GM18519 (cell line): ENCODE data around the gene FBL.
"Not testable (repeated sequence)": the region's sequence is repeated elsewhere in the genome, so short reads cannot be mapped to it uniquely, and the experiment has no call there.

Source experiments
- ATAC-seq: cut with Tn5 transposase; IDR thresholded peaks from one replicate; pipeline ENCODE4 v1.9.1; 2021; ENCODE audit warnings: mild to moderate bottlenecking, moderate library complexity; ENCODE audit not compliant: unreplicated experiment, low FRiP score

FBL gene

GRCh38 chr19:39877488-39877887 is 31.3 kb upstream of the FBL start:
- not testable (repeated sequence) for ATAC-seq

DNA sequence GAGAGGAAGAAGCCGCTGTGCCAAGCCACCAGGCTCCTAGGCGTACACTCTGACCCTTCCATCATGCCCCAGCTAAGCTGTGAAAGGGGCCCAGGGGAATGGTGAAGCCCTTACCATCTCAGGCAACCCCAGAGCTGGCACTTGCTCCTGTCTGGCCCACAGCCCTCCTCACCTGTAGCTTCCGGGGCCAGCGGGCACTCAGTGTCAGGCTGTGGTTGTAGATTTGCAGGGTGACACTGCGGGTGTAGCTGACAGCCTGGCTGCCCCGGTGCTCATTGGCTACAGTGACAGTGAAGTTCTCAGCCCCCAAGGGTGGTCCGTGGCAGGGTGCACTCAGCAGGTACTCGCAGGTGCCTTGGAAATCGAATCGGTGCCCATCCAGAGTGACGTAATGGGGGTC is 30.3 kb upstream of the FBL start:
- ATAC-seq = not testable (repeated sequence)

GRCh38 chr19:39875401-39875864 is 29.3 kb upstream of the FBL start:
- not testable (repeated sequence) for ATAC-seq

DNA sequence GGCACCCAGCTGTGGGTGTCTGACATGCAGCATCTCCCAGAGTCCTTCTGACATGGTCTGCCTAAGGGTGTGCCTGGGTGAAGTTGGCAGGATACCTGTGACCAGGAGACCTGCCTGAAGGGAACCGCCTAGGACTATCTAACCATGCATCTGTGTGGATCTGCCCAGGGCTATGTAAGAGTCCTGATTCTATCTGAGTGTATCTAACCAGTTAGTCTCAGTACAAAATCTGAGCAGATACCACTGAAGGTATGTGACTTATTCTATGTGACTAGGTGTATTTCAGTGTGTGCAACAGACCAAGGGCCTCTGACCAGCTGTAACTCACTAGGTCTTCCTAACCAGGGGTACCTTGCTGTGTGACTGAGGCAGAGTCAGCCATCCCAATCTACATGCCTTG is 28.2 kb upstream of the FBL start:
- ATAC-seq = no peak

GRCh38 chr19:39873385-39873784 is 27.2 kb upstream of the FBL start:
- no peak for ATAC-seq

DNA sequence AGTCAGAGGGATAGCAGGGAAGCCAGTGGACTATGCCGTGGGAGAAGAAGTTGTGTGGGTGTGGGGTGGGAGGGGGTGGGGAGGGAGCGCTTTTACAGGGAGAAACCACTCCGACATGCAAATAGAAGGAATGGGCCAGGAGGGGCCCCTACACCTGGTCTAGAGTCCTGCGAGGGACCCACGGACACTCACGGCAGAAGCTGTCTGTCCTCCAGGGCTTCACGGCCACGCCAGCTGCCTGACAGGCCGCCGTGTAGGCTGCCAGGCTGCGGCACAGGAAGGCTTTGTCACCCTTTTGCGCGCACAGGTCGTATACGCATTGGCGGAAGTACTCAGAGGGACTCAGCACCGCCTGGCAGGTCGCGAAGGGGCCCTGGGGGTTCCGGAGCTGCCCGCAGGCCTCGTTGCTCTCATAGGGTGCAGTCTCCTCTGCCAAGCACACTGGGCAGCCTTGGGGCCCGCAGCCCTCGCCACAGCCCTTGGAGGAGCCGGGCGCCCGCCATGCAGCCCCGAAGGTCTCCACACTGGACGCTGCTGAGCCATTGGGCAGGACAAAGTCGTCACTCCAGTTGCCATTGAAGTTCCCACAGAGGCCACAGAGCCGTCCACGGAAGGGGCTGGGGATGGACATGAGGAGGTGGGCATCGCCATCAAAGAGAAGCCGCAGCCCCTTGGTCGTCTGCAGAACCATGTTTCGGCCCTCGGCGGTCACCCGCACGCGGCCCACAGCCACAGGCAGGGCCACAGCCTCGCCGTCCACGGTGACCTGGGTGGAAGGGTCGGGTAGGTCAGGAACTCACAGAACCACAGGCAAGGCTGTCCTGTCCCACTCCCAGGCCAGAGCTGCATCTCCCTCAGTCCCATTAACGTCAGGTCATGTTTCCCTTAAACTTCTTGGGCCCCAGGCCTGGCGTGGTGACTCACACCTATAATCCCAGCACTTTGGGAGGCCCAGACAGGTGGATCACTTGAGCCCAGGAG is 26.0 kb upstream of the FBL start:
- ATAC-seq = no peak

DNA sequence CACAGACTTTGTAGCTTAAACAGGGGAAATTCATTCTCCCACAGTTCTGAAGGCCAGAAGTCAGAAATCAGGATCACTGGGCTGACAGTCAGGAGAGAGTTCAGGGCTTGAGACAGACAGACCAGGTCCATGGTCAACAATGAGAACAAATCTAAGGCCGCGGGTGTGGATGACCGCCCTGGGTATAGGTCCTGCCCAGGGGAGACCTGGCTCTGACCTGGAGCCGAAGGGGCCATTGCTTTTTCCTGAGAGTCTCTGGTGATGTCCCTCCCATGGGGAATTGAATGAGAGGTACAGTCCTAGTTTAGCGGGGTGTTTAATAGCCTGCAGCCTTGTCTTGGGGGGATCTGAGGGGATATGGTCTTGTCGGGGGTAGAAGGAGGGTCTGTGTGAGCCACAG is 25.2 kb upstream of the FBL start:
- ATAC-seq = no peak

GRCh38 chr19:39870171-39870971 is 24.2 kb upstream of the FBL start:
- no peak for ATAC-seq

GRCh38 chr19:39867952-39868351 is 21.8 kb upstream of the FBL start:
- ATAC-seq = no peak

GRCh38 chr19:39867133-39867532 is 21.0 kb upstream of the FBL start:
- ATAC-seq = no peak

GRCh38 chr19:39865953-39866352 is 19.8 kb upstream of the FBL start:
- ATAC-seq = no peak

GRCh38 chr19:39865186-39865585 is 19.0 kb upstream of the FBL start:
- ATAC-seq = no peak

GRCh38 chr19:39864118-39864517 is 17.9 kb upstream of the FBL start:
- ATAC-seq = no peak

- no peak for ATAC-seq
These were observed 12.4 kb upstream of the FBL start for GRCh38 chr19:39858541-39858940.

GRCh38 chr19:39852882-39853281 is 6.7 kb upstream of the FBL start:
- no peak for ATAC-seq

GRCh38 chr19:39850892-39851291 is 4.7 kb upstream of the FBL start:
- ATAC-seq = no peak

DNA sequence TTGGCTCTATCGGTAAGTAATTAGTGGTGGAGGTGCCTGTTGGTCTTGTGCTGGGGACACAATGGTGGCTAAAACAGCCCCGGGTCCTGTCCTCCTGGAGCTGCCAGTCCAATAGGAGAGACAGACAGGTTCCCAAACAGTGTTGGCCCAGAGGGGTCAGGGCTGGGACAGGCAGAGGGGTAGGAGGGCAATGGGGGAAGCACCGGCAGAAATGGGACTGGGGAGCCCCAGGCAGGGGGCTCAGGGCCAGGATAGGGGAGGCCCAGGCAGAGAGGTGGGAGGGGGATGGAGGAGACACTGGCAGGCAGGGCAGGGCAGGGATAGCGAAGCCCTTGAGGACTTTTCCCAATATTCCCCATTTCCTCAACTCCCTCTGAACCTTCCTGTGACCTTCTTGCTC is 2.2 kb upstream of the FBL start:
- ATAC-seq = no peak

DNA sequence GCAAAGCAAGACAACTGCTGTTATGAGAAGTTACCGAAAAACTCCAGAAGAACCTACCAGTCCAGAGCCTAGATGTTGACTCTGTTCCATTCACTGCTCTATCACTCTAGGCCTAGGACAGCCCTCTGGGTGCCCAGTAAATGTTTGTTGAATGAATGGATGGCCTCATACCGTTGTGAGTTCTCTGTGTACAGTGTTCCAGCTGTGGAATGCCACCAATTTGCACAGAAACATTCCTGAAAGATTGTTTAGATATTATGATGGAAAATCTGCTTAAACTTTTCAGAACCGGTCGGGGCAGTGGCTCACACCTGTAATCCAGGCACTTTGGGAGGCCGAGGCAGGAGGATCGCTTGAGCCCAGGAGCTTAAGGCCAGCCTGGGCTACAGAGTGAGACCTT is 1.3 kb upstream of the FBL start:
- ATAC-seq = no peak

- no peak for ATAC-seq
These were observed 703 bp upstream of the FBL start for GRCh38 chr19:39846678-39847486.

DNA sequence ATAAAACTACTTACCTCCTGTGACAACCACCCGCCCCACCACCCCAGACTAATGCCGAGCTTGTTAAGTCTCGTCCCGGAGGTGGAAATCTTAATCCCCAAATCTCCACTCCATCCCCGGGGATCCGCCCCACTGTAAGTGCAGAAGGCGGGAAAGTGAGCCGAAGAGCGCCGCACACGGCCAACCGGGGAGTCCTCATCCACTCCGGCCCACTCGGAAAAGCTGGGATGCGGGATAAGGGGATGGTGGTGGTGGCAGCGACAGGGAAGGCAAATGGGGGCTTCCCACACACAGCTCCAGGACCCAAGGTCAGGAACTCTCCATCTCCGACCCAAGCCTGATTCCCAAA is 621 bp downstream of the FBL start:
- no peak for ATAC-seq

- ATAC-seq = no peak
These were observed 1.0 kb downstream of the FBL start for GRCh38 chr19:39845172-39845571.
